Stomach (tissue), 9 donors: ENCODE results near the gene FSIP1. TPM values are rescaled to one million over a fixed set of nuclear protein-coding genes. Genes with fewer than 3 reads are reported as not detected.
A peak's percentile ranks its signal among the peaks of the same experiment; 100 is the strongest.

Experiments used
- DNase-seq, 2 donors: peaks; one replicate each; pipeline versions ENCODE4 v3.0.0 to v3.0.0-alpha.2; 2013 to 2019
- H3K27ac ChIP-seq, 5 donors: fragments of 200-600 bp in 4 of 5; sonication (generic) in 4 of 5; one replicate each; pipeline ENCODE4 v1.5.1; 2013 to 2019; ENCODE audit warnings: mild to moderate bottlenecking in 1 of 5, moderate library complexity in 1 of 5
- H3K27me3 ChIP-seq, 3 donors: fragments of 200-600 bp; sonication (generic); one replicate each; pipeline ENCODE4 v1.5.1; 2017 to 2019; ENCODE audit warnings: mixed run types in 1 of 3
- H3K36me3 ChIP-seq, 4 donors: fragments of 200-600 bp; sonication (generic); 1 replicate in 3 of 4; 2 replicates in 1 of 4; pipeline ENCODE4 v1.5.1; 2016 to 2019
- H3K4me1 ChIP-seq, 4 donors: fragments of 200-600 bp; sonication (generic); one replicate each; pipeline ENCODE4 v1.5.1; 2016 to 2019
- H3K4me3 ChIP-seq, 4 donors: fragments of 200-600 bp; sonication (generic) in 3 of 4; one replicate each; pipeline ENCODE4 v1.5.1; 2016 to 2019; ENCODE audit warnings: mild to moderate bottlenecking in 1 of 4
- H3K9me3 ChIP-seq, 4 donors: fragments of 200-600 bp; sonication (generic); one replicate each; pipeline ENCODE4 v1.5.1; 2016 to 2019
- CTCF ChIP-seq, 7 experiments: fragments of 450-650 bp in 4 of 7; fragments of 200-600 bp in 3 of 7; sonication (generic) in 3 of 7; IDR thresholded peaks; one replicate each; pipeline ENCODE4 v1.5.1; 2016 to 2019; ENCODE audit warnings: antibody characterized with exemption in 7 of 7, control low read depth in 2 of 7, mild to moderate bottlenecking in 1 of 7
- EP300 ChIP-seq: sonication (generic); formaldehyde crosslinking; IDR thresholded peaks from one replicate; pipeline ENCODE4 v1.6.1; 2017; ENCODE audit warnings: antibody characterized with exemption
- POLR2A ChIP-seq, 4 donors: fragments of 450-650 bp; IDR thresholded peaks; one replicate each; pipeline ENCODE4 v1.6.1; 2016; ENCODE audit warnings: antibody characterized with exemption in 4 of 4, control low read depth in 2 of 4, mild to moderate bottlenecking in 1 of 4, moderate library complexity in 1 of 4
- POLR2AphosphoS5 ChIP-seq, 3 donors: sonication (generic); formaldehyde crosslinking; IDR thresholded peaks; one replicate each; pipeline ENCODE4 v1.6.1; 2016; ENCODE audit warnings: antibody characterized with exemption in 3 of 3
- WGBS, 5 donors: extraction: QIAGEN DNeasy Blood & Tissue Kit in 3 of 5; methylation state at CpG; one replicate each; pipeline versions ENCODE4 v1.1.5 to v1.1.7; 2013 to 2018; 5-methylcytosine and 5-hydroxymethylcytosine counted together
- intact Hi-C: fragments of 100-400 bp; cut with DNase I; formaldehyde crosslinking; loops from one replicate; pipeline ENCODE4 v1.15.1; 2023; ENCODE audit warnings: low total_unique reads
- polyA plus RNA-seq, 3 donors: library from polyadenylated mRNA; stranded (reverse); fragments of 200-250 nt; gene quantifications; one replicate each; pipeline ENCODE4 v1.2.3, GENCODE V29; 2013
- total RNA-seq, 5 donors: library from RNA; depleted of rRNA; stranded (reverse); fragments of >200 nt; gene quantifications; one replicate each; pipeline versions ENCODE4 v1.1.0 to v1.2.3, GENCODE V29; 2014 to 2016
- donor health status: healthy with polysubstance abuse.
- donor health status: Bipolar disorder and iron deficiency.
- donor health status: healthy.

FSIP1 gene
- total and polyA plus RNA-seq, 8 donors = 0.08 to 141 (median 0.66) TPM

DNA sequence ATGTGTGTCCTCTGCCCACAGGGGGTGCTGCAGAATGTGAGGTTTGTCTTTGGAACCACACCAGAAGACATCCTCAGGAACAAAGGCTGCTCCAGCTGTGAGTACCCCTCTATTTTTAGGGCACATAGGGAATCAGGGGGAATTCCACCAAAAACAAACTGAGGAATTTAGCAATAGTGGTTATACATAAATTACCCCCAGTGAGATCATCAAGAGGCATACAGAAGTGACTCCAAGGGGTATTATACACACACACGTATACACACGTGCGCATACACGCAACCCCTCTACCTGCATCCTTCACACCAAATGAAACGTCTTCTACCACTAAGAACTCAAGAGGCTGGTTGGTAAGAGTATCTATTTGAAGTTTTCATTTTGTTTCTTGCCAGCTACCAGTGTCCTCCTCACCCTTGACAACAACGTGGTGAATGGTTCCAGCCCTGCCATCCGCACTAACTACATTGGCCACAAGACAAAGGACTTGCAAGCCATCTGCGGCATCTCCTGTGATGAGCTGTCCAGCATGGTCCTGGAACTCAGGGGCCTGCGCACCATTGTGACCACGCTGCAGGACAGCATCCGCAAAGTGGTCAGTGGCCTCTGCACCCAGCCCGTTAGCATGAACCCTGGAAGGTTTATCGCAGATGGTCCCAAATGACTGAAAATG is 198.9 kb downstream of the FSIP1 start:
- TF ChIP-seq EP300 (no peak), CTCF (IDR thresholded peaks at IDR 0.05) (peak in 3 of 7 experiments; percentile 2 to 44 (median 4)), POLR2AphosphoS5 (IDR thresholded peaks at IDR 0.05) (peak in 2 of 3 donors; percentile 48 to 62), POLR2A (IDR thresholded peaks at IDR 0.05) (no peak)
- H3K27ac ChIP-seq = peak overlapping the region in 4 of 5 donors; percentile 78 to 96 (median 95)
- H3K36me3 ChIP-seq = peaks cover 35 to 71% (median 67%) of the 10 kb centered on the region in 4 donors
- peak in 1 of 2 donors; percentile 50 for DNase-seq
- intact Hi-C loops = loop anchor here (5.0 kb wide), 2 partner anchors 406 to 766 kb away; no protein-coding TSS in a partner anchor
- H3K4me3 ChIP-seq = peak overlapping the region; percentile 54 to 76 (median 63)
- H3K4me1 ChIP-seq = peaks cover 26 to 94% (median 71%) of the 10 kb centered on the region in 4 donors
- no peaks in the 10 kb centered on the region for H3K9me3 ChIP-seq
- WGBS, 5 donors = 75 to 89% (median 80%) methylated on average over 13 of the region's 13 CpGs
- peaks cover 0 to 14% (median 4%) of the 10 kb centered on the region in 3 donors for H3K27me3 ChIP-seq

- intact Hi-C loops = loop anchor here (5.0 kb wide), 2 partner anchors 406 to 766 kb away; no protein-coding TSS in a partner anchor
- H3K4me3 ChIP-seq = peak overlapping the region; percentile 54 to 76 (median 63)
- H3K27me3 ChIP-seq = peaks cover 0 to 14% (median 4%) of the 10 kb centered on the region in 3 donors
- TF ChIP-seq EP300 = no peak
- TF ChIP-seq POLR2A (IDR thresholded peaks at IDR 0.05) = no peak
- TF ChIP-seq CTCF (IDR thresholded peaks at IDR 0.05) = peak in 2 of 7 experiments; percentile 9 to 12
- peak in 1 of 3 donors; percentile 30 for TF ChIP-seq POLR2AphosphoS5 (IDR thresholded peaks at IDR 0.05)
- WGBS, 5 donors = 45 to 57% (median 49%) methylated on average over 4 of the region's 4 CpGs
- no peaks in the 10 kb centered on the region for H3K9me3 ChIP-seq
- H3K4me1 ChIP-seq = peaks cover 26 to 94% (median 70%) of the 10 kb centered on the region in 4 donors
- no peak for DNase-seq
- H3K36me3 ChIP-seq = peaks cover 28 to 65% (median 61%) of the 10 kb centered on the region in 4 donors
- peak overlapping the region in 4 of 5 donors; percentile 78 to 96 (median 95) for H3K27ac ChIP-seq
Observed at GRCh38 chr15:39582977-39583595, 199.6 kb downstream of the FSIP1 start.

- Histone ChIP-seq H3K9me3 (no peaks in the 10 kb centered on the region), H3K27me3 (peaks cover 0 to 14% (median 4%) of the 10 kb centered on the region in 3 donors), H3K36me3 (peaks cover 25 to 58% (median 54%) of the 10 kb centered on the region in 4 donors), H3K4me1 (peaks cover 24 to 88% (median 64%) of the 10 kb centered on the region in 4 donors), H3K4me3 (peak overlapping the region; percentile 54 to 76 (median 63)), H3K27ac (peak overlapping the region in 4 of 5 donors; percentile 78 to 96 (median 95))
- intact Hi-C loops = loop anchor here (5.0 kb wide), 2 partner anchors 405 to 765 kb away; no protein-coding TSS in a partner anchor
- 53 to 69% (median 58%) methylated on average over 17 to 20 of the region's 20 CpGs for WGBS, 5 donors
- DNase-seq = peak in 1 of 2 donors; percentile 58
- no peak for TF ChIP-seq EP300
- no peak for TF ChIP-seq POLR2A (IDR thresholded peaks at IDR 0.05)
- peak in 2 of 3 donors; percentile 39 to 52 for TF ChIP-seq POLR2AphosphoS5 (IDR thresholded peaks at IDR 0.05)
Observed at GRCh38 chr15:39582286-39582976, 200.2 kb downstream of the FSIP1 start.

DNA sequence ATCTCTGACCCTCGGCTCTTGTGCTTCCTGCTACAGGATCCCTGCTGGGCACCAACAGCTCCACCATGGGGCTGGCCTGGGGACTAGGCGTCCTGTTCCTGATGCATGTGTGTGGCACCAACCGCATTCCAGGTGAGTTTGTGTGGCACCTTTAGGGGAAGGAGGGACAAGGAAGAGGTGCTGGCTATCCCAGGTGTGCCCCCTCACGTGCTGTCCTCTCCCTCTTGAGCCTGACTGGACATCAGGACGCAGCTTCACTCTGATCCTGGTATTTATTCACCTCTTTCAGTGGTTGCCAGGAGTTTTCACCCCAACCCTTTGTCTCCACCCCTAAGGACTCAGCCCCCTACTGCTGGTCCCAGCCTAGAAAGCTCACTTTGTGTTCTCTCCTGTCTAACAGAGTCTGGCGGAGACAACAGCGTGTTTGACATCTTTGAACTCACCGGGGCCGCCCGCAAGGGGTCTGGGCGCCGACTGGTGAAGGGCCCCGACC is 200.8 kb downstream of the FSIP1 start:
- intact Hi-C loops = loop anchor here (5.0 kb wide), 2 partner anchors 405 to 765 kb away; no protein-coding TSS in a partner anchor
- Histone ChIP-seq H3K4me3 (peak overlapping the region; percentile 54 to 76 (median 63)), H3K27ac (peak overlapping the region in 4 of 5 donors; percentile 78 to 96 (median 95)), H3K27me3 (peaks cover 0 to 14% (median 4%) of the 10 kb centered on the region in 3 donors), H3K36me3 (peaks cover 25 to 52% (median 48%) of the 10 kb centered on the region in 4 donors), H3K9me3 (no peaks in the 10 kb centered on the region), H3K4me1 (peaks cover 20 to 82% (median 61%) of the 10 kb centered on the region in 4 donors)
- WGBS, 5 donors = 21 to 59% (median 49%) methylated on average over 8 to 13 of the region's 13 CpGs
- DNase-seq = peak; percentile 65 to 89
- TF ChIP-seq POLR2AphosphoS5 (IDR thresholded peaks at IDR 0.05) (peak in 2 of 3 donors; percentile 55 to 59), CTCF (IDR thresholded peaks at IDR 0.05) (peak in 4 of 7 experiments; percentile 10 to 39 (median 27)), EP300 (no peak)
